Kidney glomerular epithelial cell (primary cell): ENCODE data around the gene NTM.

Experiments
- DNase-seq: peaks from one replicate; lab custom pipeline; 2025; lab: John Stamatoyannopoulos, UW

The NTM gene

GRCh38 chr11:131734871-131735270 is 364.5 kb downstream of the NTM start:
- no peak for DNase-seq

GRCh38 chr11:131737357-131737756 is 366.9 kb downstream of the NTM start:
- no peak for DNase-seq

- DNase-seq: no peak
Observed at GRCh38 chr11:131739243-131739882, 368.9 kb downstream of the NTM start.

- no peak for DNase-seq
Observed at GRCh38 chr11:131744847-131745246, 374.4 kb downstream of the NTM start.

GRCh38 chr11:131745405-131745804 is 375.0 kb downstream of the NTM start:
- no peak for DNase-seq

GRCh38 chr11:131746201-131746600 is 375.8 kb downstream of the NTM start:
- DNase-seq: no peak

GRCh38 chr11:131748151-131749050 is 378.0 kb downstream of the NTM start:
- peak; percentile 77 for DNase-seq

- no peak for DNase-seq
Observed at GRCh38 chr11:131749101-131749500, 378.7 kb downstream of the NTM start.

GRCh38 chr11:131750152-131750551 is 379.7 kb downstream of the NTM start:
- DNase-seq: no peak

GRCh38 chr11:131750692-131751091 is 380.3 kb downstream of the NTM start:
- DNase-seq: no peak

- DNase-seq: no peak
Observed at GRCh38 chr11:131754671-131755070, 384.3 kb downstream of the NTM start.

GRCh38 chr11:131756479-131757110 is 386.2 kb downstream of the NTM start:
- DNase-seq: no peak

- DNase-seq: no peak
Observed at GRCh38 chr11:131758726-131759125, 388.3 kb downstream of the NTM start.

- no peak for DNase-seq
Observed at GRCh38 chr11:131759140-131759539, 388.7 kb downstream of the NTM start.

GRCh38 chr11:131760091-131761061 is 390.0 kb downstream of the NTM start:
- DNase-seq: no peak

GRCh38 chr11:131762346-131763110 is 392.1 kb downstream of the NTM start:
- DNase-seq: no peak

GRCh38 chr11:131763193-131763890 is 392.9 kb downstream of the NTM start:
- no peak for DNase-seq

- no peak for DNase-seq
Observed at GRCh38 chr11:131764126-131764525, 393.7 kb downstream of the NTM start.

GRCh38 chr11:131764649-131765048 is 394.2 kb downstream of the NTM start:
- no peak for DNase-seq

GRCh38 chr11:131766637-131767036 is 396.2 kb downstream of the NTM start:
- no peak for DNase-seq
